SK-N-MC (cell line): ENCODE measurements around the gene CDKN2B-AS1.

Source experiments
- DNase-seq: peaks from one replicate; pipeline ENCODE4 v3.0.0-alpha.2; 2011; ENCODE audit warnings: low read depth, low spot score
- H3K27ac ChIP-seq: fragments of 200-600 bp; sonication (generic); 2 replicates; pipeline ENCODE4 v1.5.1; 2016; ENCODE audit warnings: mixed run types
- H3K36me3 ChIP-seq: fragments of 200-600 bp; sonication (generic); 2 replicates; pipeline ENCODE4 v1.6.1; 2017; ENCODE audit warnings: antibody characterized with exemption, low read length, mixed read lengths; ENCODE audit not compliant: insufficient read depth
- H3K4me3 ChIP-seq: fragments of 200-600 bp; sonication (generic); 2 replicates; pipeline ENCODE4 v1.5.1; 2016
- H3K9ac ChIP-seq: fragments of 200-600 bp; sonication (generic); 2 replicates; pipeline ENCODE4 v1.8.0; 2017; ENCODE audit warnings: mixed run types, mixed read lengths; ENCODE audit not compliant: insufficient read length
- H3K9me3 ChIP-seq: fragments of 200-600 bp; sonication (generic); 2 replicates; pipeline ENCODE4 v1.6.1; 2017; ENCODE audit warnings: low read depth, mild to moderate bottlenecking, antibody characterized with exemption, low read length, moderate library complexity, mixed read lengths
- EZH2 ChIP-seq: fragments of 200-600 bp; sonication (generic); IDR thresholded peaks from one replicate; pipeline ENCODE4 v1.6.1; 2017; ENCODE audit warnings: antibody characterized with exemption
- FOXP2 ChIP-seq: optimal IDR thresholded peaks from 2 replicates; pipeline ENCODE3; 2011; ENCODE audit warnings: mild to moderate bottlenecking, moderate library complexity; ENCODE audit not compliant: insufficient read depth; ENCODE audit errors: extremely low read length, control extremely low read depth
- POLR2AphosphoS5 ChIP-seq: IDR thresholded peaks from 2 replicates; pipeline ENCODE4 v1.6.1; 2012; ENCODE audit warnings: mild to moderate bottlenecking, low read depth, low read length, borderline replicate concordance

CDKN2B-AS1 gene

DNA sequence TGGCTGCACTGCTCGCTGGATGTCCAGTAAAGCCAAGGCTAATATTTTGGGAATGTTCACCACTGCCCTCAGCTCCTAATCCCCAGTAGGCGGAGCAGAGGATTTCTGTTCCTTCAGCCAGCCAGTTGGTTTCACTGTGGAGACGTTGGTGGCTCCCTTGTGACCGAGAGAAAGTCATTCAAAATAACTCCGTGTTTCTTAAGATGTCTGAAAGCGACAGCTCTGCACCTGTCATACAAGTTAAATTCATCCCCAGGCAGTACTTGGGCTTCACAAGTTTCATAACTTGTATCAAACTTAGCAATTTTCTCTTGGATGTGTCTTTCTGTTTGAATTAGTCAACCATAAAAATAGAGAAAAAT is 14.9 kb downstream of the CDKN2B-AS1 start:
- Histone ChIP-seq H3K36me3 (peaks cover 42% of the 10 kb centered on the region), H3K27ac (no peak overlapping the region), H3K9me3 (no peaks in the 10 kb centered on the region; the same call in 1 of the 2 replicates), H3K4me3 (peak overlapping the region; percentile 72), H3K9ac (no peak overlapping the region)
- TF ChIP-seq EZH2 (no peak), POLR2AphosphoS5 (no peak), FOXP2 (no peak)
- DNase-seq = no peak

DNA sequence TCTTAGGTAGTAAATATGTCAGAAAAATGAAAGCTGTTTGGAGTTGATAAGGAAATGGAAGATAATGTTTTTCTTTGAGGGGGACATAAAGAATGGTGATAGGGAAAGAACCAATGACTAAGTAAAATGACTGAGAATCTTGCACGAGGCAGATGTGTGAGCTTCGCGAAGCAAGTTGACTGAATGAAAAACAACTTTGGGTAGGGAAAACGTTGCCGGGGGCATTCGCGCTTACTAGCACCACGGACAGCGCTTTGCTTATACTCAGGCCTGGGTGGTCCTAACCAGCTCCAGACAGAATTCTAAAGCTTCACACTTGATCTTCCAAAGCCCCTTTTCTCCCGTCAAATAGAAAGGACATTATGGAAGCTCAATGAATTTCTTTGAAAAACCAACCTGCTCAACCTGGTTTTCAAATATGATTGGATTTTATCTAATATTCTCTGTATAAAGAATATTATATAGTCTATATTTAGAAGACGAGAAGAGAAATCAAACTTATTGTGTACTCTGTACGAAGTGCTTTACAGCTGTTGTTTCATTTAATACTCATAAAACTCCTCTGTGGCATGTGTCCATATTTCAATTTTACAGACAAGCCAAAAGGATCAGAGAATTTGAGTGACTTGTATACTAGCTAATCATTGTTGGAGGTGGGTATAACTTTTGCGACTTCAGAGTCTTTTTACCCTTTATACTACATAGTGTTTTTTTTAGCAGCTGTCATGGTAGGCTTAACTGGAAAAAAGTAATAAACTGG is 16.5 kb downstream of the CDKN2B-AS1 start:
- no peak overlapping the region for H3K9ac ChIP-seq
- H3K9me3 ChIP-seq = no peaks in the 10 kb centered on the region
- no peak for DNase-seq
- TF ChIP-seq EZH2 (no peak), POLR2AphosphoS5 (no peak), FOXP2 (no peak)
- H3K27ac ChIP-seq = no peak overlapping the region
- H3K4me3 ChIP-seq = no peak overlapping the region
- H3K36me3 ChIP-seq = peaks cover 27% of the 10 kb centered on the region

GRCh38 chr9:22022396-22022795 is 27.8 kb downstream of the CDKN2B-AS1 start:
- no peak overlapping the region for H3K4me3 ChIP-seq
- H3K9me3 ChIP-seq = no peaks in the 10 kb centered on the region
- no peak overlapping the region for H3K9ac ChIP-seq
- peaks cover 9% of the 10 kb centered on the region for H3K36me3 ChIP-seq
- no peak for DNase-seq
- H3K27ac ChIP-seq = no peak overlapping the region
- TF ChIP-seq FOXP2 = no peak
- TF ChIP-seq EZH2 = no peak
- TF ChIP-seq POLR2AphosphoS5 = no peak

- Histone ChIP-seq H3K36me3 (peaks cover 11% of the 10 kb centered on the region), H3K27ac (no peak overlapping the region), H3K9me3 (no peaks in the 10 kb centered on the region), H3K4me3 (no peak overlapping the region), H3K9ac (no peak overlapping the region)
- TF ChIP-seq POLR2AphosphoS5 = no peak
- no peak for TF ChIP-seq EZH2
- TF ChIP-seq FOXP2 = no peak
- no peak for DNase-seq
Measured at GRCh38 chr9:22026696-22027095, 32.1 kb downstream of the CDKN2B-AS1 start.

GRCh38 chr9:22028394-22028793 is 33.8 kb downstream of the CDKN2B-AS1 start:
- H3K9ac ChIP-seq = no peak overlapping the region
- no peaks in the 10 kb centered on the region for H3K9me3 ChIP-seq
- DNase-seq = no peak
- no peak overlapping the region for H3K4me3 ChIP-seq
- peaks cover 22% of the 10 kb centered on the region for H3K36me3 ChIP-seq
- no peak for TF ChIP-seq POLR2AphosphoS5
- TF ChIP-seq EZH2 = no peak
- TF ChIP-seq FOXP2 = no peak
- no peak overlapping the region for H3K27ac ChIP-seq

- TF ChIP-seq FOXP2 (no peak), POLR2AphosphoS5 (no peak), EZH2 (no peak)
- no peak overlapping the region for H3K27ac ChIP-seq
- H3K4me3 ChIP-seq = no peak overlapping the region
- no peak for DNase-seq
- H3K36me3 ChIP-seq = peaks cover 25% of the 10 kb centered on the region
- H3K9ac ChIP-seq = no peak overlapping the region
- H3K9me3 ChIP-seq = no peaks in the 10 kb centered on the region
Measured at GRCh38 chr9:22029231-22029630, 34.6 kb downstream of the CDKN2B-AS1 start.

- Histone ChIP-seq H3K4me3 (no peak overlapping the region), H3K9ac (peak overlapping the region; percentile 16), H3K27ac (peak overlapping the region; percentile 29), H3K9me3 (no peaks in the 10 kb centered on the region), H3K36me3 (peaks cover 26% of the 10 kb centered on the region)
- TF ChIP-seq EZH2 (no peak), FOXP2 (no peak), POLR2AphosphoS5 (no peak)
- peak; percentile 37 for DNase-seq
Measured at GRCh38 chr9:22030101-22030598, 35.6 kb downstream of the CDKN2B-AS1 start.

GRCh38 chr9:22031655-22032411 is 37.2 kb downstream of the CDKN2B-AS1 start:
- H3K36me3 ChIP-seq = peaks cover 26% of the 10 kb centered on the region
- DNase-seq = no peak
- no peak overlapping the region for H3K4me3 ChIP-seq
- H3K9ac ChIP-seq = no peak overlapping the region
- H3K27ac ChIP-seq = no peak overlapping the region; the same call in 1 of the 2 replicates
- TF ChIP-seq FOXP2 = no peak
- no peak for TF ChIP-seq EZH2
- TF ChIP-seq POLR2AphosphoS5 = no peak
- no peaks in the 10 kb centered on the region for H3K9me3 ChIP-seq
